HEK293T (cell line): ENCODE data around the gene ERC1.

Source experiments
- CTCF ChIA-PET: fragments of 350-600 bp; formaldehyde crosslinking; extraction: SDS; loops from one replicate; lab custom pipeline; 2021; ENCODE audit warnings: antibody characterized with exemption, inconsistent platforms; lab: Yijun Ruan, JAX
- POLR2A ChIA-PET: fragments of 350-600 bp; formaldehyde crosslinking; extraction: SDS; loops from one replicate; lab custom pipeline; 2020; ENCODE audit warnings: antibody characterized with exemption, inconsistent platforms; lab: Yijun Ruan, JAX
- DNase-seq: peaks from one replicate; pipeline ENCODE4 v3.0.0; 2012; ENCODE audit warnings: mixed read lengths; ENCODE audit errors: extremely low spot score
- ARNT ChIP-seq: fragments of 450-650 bp; IDR thresholded peaks from 2 replicates; pipeline ENCODE4 v1.6.1; 2017; ENCODE audit warnings: mild to moderate bottlenecking
- BHLHE40 ChIP-seq: fragments of 450-650 bp; IDR thresholded peaks from 2 replicates; pipeline ENCODE4 v1.6.1; 2016; ENCODE audit warnings: mild to moderate bottlenecking, moderate library complexity, borderline replicate concordance
- CTBP1 ChIP-seq: fragments of 450-650 bp; IDR thresholded peaks from 2 replicates; pipeline ENCODE4 v1.6.1; 2016; ENCODE audit warnings: borderline replicate concordance
- ELF4 ChIP-seq: fragments of 450-650 bp; IDR thresholded peaks from 2 replicates; pipeline ENCODE4 v1.6.1; 2017; ENCODE audit warnings: antibody characterized with exemption
- FOXA1 ChIP-seq: fragments of 450-650 bp; IDR thresholded peaks from 2 replicates; pipeline ENCODE4 v1.6.1; 2016; ENCODE audit warnings: mild to moderate bottlenecking
- FOXK2 ChIP-seq: fragments of 450-650 bp; IDR thresholded peaks from 2 replicates; pipeline ENCODE4 v1.6.1; 2016; ENCODE audit warnings: mild to moderate bottlenecking
- FOXM1 ChIP-seq: fragments of 450-650 bp; IDR thresholded peaks from 2 replicates; pipeline ENCODE4 v1.6.1; 2017; ENCODE audit warnings: mild to moderate bottlenecking, borderline replicate concordance
- HDGF ChIP-seq: fragments of 450-650 bp; IDR thresholded peaks from 2 replicates; pipeline ENCODE4 v1.6.1; 2017; ENCODE audit warnings: antibody characterized with exemption, borderline replicate concordance
- L3MBTL2 ChIP-seq: fragments of 450-650 bp; conservative IDR thresholded peaks from 2 replicates; pipeline ENCODE4 v1.6.1; 2016; ENCODE audit warnings: mild to moderate bottlenecking
- LEF1 ChIP-seq: fragments of 450-650 bp; IDR thresholded peaks from 2 replicates; pipeline ENCODE4 v1.6.1; 2017; ENCODE audit warnings: mild to moderate bottlenecking, borderline replicate concordance
- NFRKB ChIP-seq: fragments of 450-650 bp; IDR thresholded peaks from 2 replicates; pipeline ENCODE4 v1.6.1; 2016; ENCODE audit warnings: mild to moderate bottlenecking, moderate library complexity
- PKNOX1 ChIP-seq: fragments of 450-650 bp; IDR thresholded peaks from 2 replicates; pipeline ENCODE4 v1.6.1; 2016
- SP1 ChIP-seq: fragments of 450-650 bp; IDR thresholded peaks from 2 replicates; pipeline ENCODE4 v1.6.1; 2017
- SUZ12 ChIP-seq: fragments of 450-650 bp; IDR thresholded peaks from 2 replicates; pipeline ENCODE4 v1.6.1; 2016; ENCODE audit warnings: mild to moderate bottlenecking
- TARDBP ChIP-seq: fragments of 450-650 bp; IDR thresholded peaks from 2 replicates; pipeline ENCODE4 v1.6.1; 2016
- ZNF384 ChIP-seq: fragments of 450-650 bp; IDR thresholded peaks from 2 replicates; pipeline ENCODE4 v1.6.1; 2016

Gene ERC1

GRCh38 chr12:1102791-1103450 is 111.9 kb downstream of the ERC1 start:
- no peak for TF ChIP-seq PKNOX1
- TF ChIP-seq LEF1 = no peak
- no peak for TF ChIP-seq SUZ12
- no peak for TF ChIP-seq L3MBTL2
- TF ChIP-seq SP1 = no peak
- no peak for TF ChIP-seq NFRKB
- no peak for TF ChIP-seq CTBP1
- no peak for TF ChIP-seq ZNF384
- no peak for TF ChIP-seq TARDBP
- no peak for TF ChIP-seq ARNT
- TF ChIP-seq FOXM1 = no peak
- no peak for TF ChIP-seq HDGF
- no peak for TF ChIP-seq FOXA1
- TF ChIP-seq FOXK2 = no peak
- TF ChIP-seq ELF4 = no peak
- no peak for TF ChIP-seq BHLHE40
- CTCF ChIA-PET = interaction anchor here (1.0 to 2.0 kb wide), 3 partner anchors 10 to 526 kb away, joined by 3 to 11 read pairs (median 5); partner anchors contain the start of gene WNT5B
- POLR2A ChIA-PET = no interaction called here
- DNase-seq = no peak

GRCh38 chr12:1103632-1104031 is 112.6 kb downstream of the ERC1 start:
- POLR2A ChIA-PET = no interaction called here
- DNase-seq = no peak
- TF ChIP-seq L3MBTL2 = no peak
- no peak for TF ChIP-seq FOXM1
- no peak for TF ChIP-seq TARDBP
- TF ChIP-seq LEF1 = no peak
- no peak for TF ChIP-seq ARNT
- TF ChIP-seq FOXA1 = no peak
- no peak for TF ChIP-seq NFRKB
- no peak for TF ChIP-seq BHLHE40
- TF ChIP-seq PKNOX1 = no peak
- TF ChIP-seq SP1 = no peak
- CTCF ChIA-PET = interaction anchor here (0.7 to 2.0 kb wide), 5 partner anchors 11 to 526 kb away, joined by 3 to 11 read pairs (median 5); partner anchors contain the start of gene WNT5B

- ChIA-PET CTCF (interaction anchor here (0.7 to 2.0 kb wide), 3 partner anchors 12 to 71 kb away, joined by 3 to 11 read pairs (median 9); no protein-coding TSS in a partner anchor), POLR2A (no interaction called here)
- TF ChIP-seq FOXM1 (no peak), L3MBTL2 (no peak), FOXK2 (no peak), LEF1 (no peak), SP1 (no peak), ARNT (no peak), SUZ12 (no peak), ZNF384 (no peak), NFRKB (no peak), ELF4 (no peak), TARDBP (no peak)
- DNase-seq = no peak
Observed at GRCh38 chr12:1104088-1104800, 113.2 kb downstream of the ERC1 start.

DNA sequence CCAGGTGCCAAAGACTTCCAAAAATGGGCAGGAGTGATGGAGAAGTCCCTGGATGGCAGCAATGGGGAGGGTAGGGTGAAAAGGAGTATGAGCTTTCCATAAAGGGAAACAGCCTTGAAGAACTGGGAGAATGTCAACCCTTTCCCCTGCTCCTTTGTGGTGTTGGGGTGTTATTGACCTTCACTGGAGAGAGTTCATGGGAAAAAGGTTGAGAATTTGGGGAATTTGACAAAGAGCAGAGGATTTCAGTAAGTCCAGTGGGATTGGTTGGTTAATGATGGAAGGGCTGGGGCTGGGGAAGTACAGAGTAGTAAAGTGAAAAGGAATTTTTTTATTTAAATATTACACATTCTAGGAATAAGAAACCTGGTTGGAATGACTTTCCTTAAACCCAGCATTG is 116.6 kb downstream of the ERC1 start:
- POLR2A ChIA-PET = no interaction called here
- CTCF ChIA-PET = interaction anchor here (1.1 to 2.5 kb wide), 2 partner anchors 10 kb away, joined by 3 to 12 read pairs; no protein-coding TSS in a partner anchor
- DNase-seq = no peak
- no peak for TF ChIP-seq ELF4
- no peak for TF ChIP-seq BHLHE40
- TF ChIP-seq NFRKB = no peak
- no peak for TF ChIP-seq SUZ12
- no peak for TF ChIP-seq HDGF
- TF ChIP-seq ZNF384 = no peak
- TF ChIP-seq ARNT = no peak
- TF ChIP-seq CTBP1 = no peak
- TF ChIP-seq LEF1 = no peak
- TF ChIP-seq FOXM1 = no peak

GRCh38 chr12:1108276-1108675 is 117.3 kb downstream of the ERC1 start:
- TF ChIP-seq SP1 (no peak), HDGF (no peak), NFRKB (no peak), FOXA1 (no peak), LEF1 (no peak), ELF4 (no peak), ARNT (no peak), SUZ12 (no peak), PKNOX1 (no peak)
- ChIA-PET CTCF (interaction anchor here (0.6 to 2.5 kb wide), 2 partner anchors 10 to 119 kb away, joined by 3 to 12 read pairs; no protein-coding TSS in a partner anchor), POLR2A (no interaction called here)
- DNase-seq = no peak

- TF ChIP-seq ZNF384 (no peak), LEF1 (no peak), SUZ12 (no peak), FOXM1 (no peak), FOXA1 (no peak), BHLHE40 (no peak)
- ChIA-PET POLR2A (no interaction called here), CTCF (interaction anchor here (0.9 kb wide), 1 partner anchor 488 kb away, joined by 4 read pairs; no protein-coding TSS in a partner anchor)
- no peak for DNase-seq
Observed at GRCh38 chr12:1115484-1116231, 124.6 kb downstream of the ERC1 start.
